Ishikawa (cell line): ENCODE measurements around the gene TBC1D22A.

Experiments used
- CEBPB ChIP-seq: IDR thresholded peaks from 2 replicates; pipeline ENCODE4 v1.6.1; 2012
- CREB1 ChIP-seq: IDR thresholded peaks from 2 replicates; pipeline ENCODE4 v1.6.1; 2012; ENCODE audit warnings: low read depth
- EGR1 ChIP-seq: IDR thresholded peaks from 2 replicates; pipeline ENCODE4 v1.6.1; 2012
- EP300 ChIP-seq: IDR thresholded peaks from 2 replicates; pipeline ENCODE4 v1.6.1; 2012; ENCODE audit warnings: borderline replicate concordance
- FOXM1 ChIP-seq: IDR thresholded peaks from 2 replicates; pipeline ENCODE4 v1.6.1; 2012; ENCODE audit warnings: low read depth, borderline replicate concordance
- MAX ChIP-seq: IDR thresholded peaks from 2 replicates; pipeline ENCODE4 v1.6.1; 2012
- NFIC ChIP-seq: IDR thresholded peaks from 2 replicates; pipeline ENCODE4 v1.6.1; 2012
- RAD21 ChIP-seq: IDR thresholded peaks from 2 replicates; pipeline ENCODE4 v1.6.1; 2012; ENCODE audit warnings: low read depth
- TAF1 ChIP-seq: IDR thresholded peaks from 2 replicates; pipeline ENCODE4 v1.6.1; 2012; ENCODE audit warnings: low read depth, mild to moderate bottlenecking
- TCF12 ChIP-seq: IDR thresholded peaks from 2 replicates; pipeline ENCODE4 v1.6.1; 2012; ENCODE audit warnings: low read depth
- TEAD4 ChIP-seq: IDR thresholded peaks from 2 replicates; pipeline ENCODE4 v1.6.1; 2012
- YY1 ChIP-seq: IDR thresholded peaks from 2 replicates; pipeline ENCODE4 v1.6.1; 2012; ENCODE audit warnings: low read depth
- ZBTB7A ChIP-seq: IDR thresholded peaks from 2 replicates; pipeline ENCODE4 v1.6.1; 2012; ENCODE audit warnings: low read depth
- TF ChIP-seq, protein P1 (sequence below): IDR thresholded peaks from 2 replicates; pipeline ENCODE4 v1.6.1; 2012; ENCODE audit warnings: low read depth, mild to moderate bottlenecking
- TF ChIP-seq, protein P2 (sequence below): IDR thresholded peaks from 2 replicates; pipeline ENCODE4 v1.6.1; 2012

The TBC1D22A gene

DNA sequence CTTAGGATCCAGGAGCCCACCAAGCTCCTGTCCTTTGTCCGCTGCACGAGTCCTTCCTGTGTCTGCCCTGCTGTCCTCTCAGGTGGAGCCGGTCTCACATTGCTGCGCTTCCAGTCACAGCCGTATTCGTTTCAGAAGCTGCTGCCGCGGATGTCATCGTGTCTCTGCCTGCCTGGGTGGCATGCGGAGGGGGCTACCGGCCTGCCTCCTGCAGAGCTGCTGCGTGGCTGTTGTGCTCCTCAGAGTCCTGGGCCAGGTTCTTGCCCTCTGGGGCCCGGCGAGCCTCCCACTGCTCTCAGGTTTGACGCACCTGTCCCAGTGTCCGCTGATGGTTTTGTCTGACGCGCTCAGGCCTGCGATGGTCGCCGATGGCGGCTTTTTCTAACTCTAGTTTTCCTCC lies 254.2 kb downstream of the TBC1D22A start:
- TF ChIP-seq CREB1, result no peak

DNA sequence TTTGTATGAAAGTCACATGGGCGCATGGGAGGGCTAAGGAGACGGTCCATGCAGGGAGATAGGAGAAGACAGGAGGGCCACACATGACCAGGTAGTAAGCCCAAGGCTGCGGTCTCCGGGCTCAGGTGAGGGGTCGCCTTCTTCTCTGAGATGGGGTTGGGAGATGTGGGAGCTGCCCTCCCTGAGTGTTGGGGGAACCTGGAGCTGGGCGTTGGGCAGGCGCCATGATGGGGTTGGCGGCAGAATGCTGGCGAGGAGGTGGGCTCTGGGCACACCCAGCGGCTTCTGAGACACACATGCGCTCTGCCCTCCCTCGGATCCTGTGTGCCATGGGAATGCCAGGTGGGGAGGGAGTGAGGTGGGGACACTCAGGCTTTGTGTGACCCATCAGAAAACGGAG lies 254.8 kb downstream of the TBC1D22A start:
- TF ChIP-seq MAX, result no peak
- no peak for TF ChIP-seq RAD21
- no peak for TF ChIP-seq TAF1
- no peak for TF ChIP-seq CEBPB
- no peak for TF ChIP-seq ZBTB7A
- no peak for TF ChIP-seq TEAD4
- TF ChIP-seq EP300, result no peak
- no peak for TF ChIP-seq EGR1
- TF ChIP-seq NFIC, result no peak
- no peak for TF ChIP-seq YY1
- TF ChIP-seq FOXM1, result no peak
- TF ChIP-seq, protein P1, sequence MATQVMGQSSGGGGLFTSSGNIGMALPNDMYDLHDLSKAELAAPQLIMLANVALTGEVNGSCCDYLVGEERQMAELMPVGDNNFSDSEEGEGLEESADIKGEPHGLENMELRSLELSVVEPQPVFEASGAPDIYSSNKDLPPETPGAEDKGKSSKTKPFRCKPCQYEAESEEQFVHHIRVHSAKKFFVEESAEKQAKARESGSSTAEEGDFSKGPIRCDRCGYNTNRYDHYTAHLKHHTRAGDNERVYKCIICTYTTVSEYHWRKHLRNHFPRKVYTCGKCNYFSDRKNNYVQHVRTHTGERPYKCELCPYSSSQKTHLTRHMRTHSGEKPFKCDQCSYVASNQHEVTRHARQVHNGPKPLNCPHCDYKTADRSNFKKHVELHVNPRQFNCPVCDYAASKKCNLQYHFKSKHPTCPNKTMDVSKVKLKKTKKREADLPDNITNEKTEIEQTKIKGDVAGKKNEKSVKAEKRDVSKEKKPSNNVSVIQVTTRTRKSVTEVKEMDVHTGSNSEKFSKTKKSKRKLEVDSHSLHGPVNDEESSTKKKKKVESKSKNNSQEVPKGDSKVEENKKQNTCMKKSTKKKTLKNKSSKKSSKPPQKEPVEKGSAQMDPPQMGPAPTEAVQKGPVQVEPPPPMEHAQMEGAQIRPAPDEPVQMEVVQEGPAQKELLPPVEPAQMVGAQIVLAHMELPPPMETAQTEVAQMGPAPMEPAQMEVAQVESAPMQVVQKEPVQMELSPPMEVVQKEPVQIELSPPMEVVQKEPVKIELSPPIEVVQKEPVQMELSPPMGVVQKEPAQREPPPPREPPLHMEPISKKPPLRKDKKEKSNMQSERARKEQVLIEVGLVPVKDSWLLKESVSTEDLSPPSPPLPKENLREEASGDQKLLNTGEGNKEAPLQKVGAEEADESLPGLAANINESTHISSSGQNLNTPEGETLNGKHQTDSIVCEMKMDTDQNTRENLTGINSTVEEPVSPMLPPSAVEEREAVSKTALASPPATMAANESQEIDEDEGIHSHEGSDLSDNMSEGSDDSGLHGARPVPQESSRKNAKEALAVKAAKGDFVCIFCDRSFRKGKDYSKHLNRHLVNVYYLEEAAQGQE, result no peak
- no peak for TF ChIP-seq TCF12
- no peak for TF ChIP-seq CREB1
- TF ChIP-seq, protein P2, sequence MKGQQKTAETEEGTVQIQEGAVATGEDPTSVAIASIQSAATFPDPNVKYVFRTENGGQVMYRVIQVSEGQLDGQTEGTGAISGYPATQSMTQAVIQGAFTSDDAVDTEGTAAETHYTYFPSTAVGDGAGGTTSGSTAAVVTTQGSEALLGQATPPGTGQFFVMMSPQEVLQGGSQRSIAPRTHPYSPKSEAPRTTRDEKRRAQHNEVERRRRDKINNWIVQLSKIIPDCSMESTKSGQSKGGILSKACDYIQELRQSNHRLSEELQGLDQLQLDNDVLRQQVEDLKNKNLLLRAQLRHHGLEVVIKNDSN, result no peak

DNA sequence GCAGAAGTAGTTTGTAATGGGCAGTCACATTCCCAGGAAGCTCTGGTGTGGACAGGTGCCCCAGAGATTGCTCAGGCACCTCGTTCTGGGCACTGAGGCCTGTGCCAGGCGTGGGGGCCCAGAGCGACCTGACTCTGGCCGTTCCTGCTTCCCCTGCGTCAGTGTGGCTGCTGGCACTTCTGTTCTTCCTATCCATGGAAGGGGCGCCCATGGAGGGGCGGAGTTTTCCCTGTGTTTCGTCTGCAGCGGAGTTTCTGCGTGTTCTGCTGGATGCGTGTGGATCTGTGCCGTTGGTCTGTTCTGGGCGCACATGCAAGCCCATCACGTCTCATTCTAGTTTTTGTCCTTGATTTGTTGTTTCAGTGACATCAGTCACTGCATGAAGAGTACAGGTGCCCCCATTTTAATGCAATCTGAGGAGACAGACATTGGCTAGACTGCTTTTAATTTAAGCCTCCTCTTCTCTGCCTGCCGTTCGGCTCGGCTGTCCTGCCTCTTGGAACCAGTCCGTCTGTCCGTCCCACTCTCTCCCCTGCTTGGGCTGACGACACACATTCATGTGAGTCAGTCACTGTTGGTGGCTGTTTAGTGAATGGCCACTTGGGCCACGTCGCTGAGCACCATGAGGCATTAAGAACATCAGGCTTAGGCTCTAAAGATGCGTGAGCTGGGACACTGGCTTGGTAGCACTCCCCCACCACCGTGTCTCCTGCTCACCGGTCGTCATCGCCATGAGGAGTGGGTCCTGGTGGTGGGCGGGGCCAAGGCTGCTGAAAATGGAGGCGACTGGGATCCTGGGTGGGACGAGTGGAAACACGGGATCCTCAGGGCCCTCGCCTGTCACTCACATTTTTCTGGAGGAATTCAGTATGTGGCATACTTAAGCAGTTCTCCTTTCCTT lies 255.8 kb downstream of the TBC1D22A start:
- TF ChIP-seq, protein P1, result no peak
- TF ChIP-seq FOXM1 (no peak), EGR1 (no peak), ZBTB7A (no peak), TAF1 (no peak), TCF12 (no peak), EP300 (no peak), TEAD4 (no peak), MAX (no peak), NFIC (no peak)
- TF ChIP-seq, protein P2, result no peak

- TF ChIP-seq TEAD4 (no peak), YY1 (no peak), EGR1 (no peak), MAX (no peak), CEBPB (no peak), ZBTB7A (no peak), NFIC (no peak), CREB1 (no peak), EP300 (no peak)
- TF ChIP-seq, protein P2, result no peak
Measured at GRCh38 chr22:47019012-47019790, 256.8 kb downstream of the TBC1D22A start.

- TF ChIP-seq CREB1 (no peak), YY1 (no peak), TEAD4 (no peak), ZBTB7A (no peak), CEBPB (no peak), NFIC (no peak), TCF12 (no peak), RAD21 (no peak), EP300 (no peak), FOXM1 (no peak), MAX (no peak), EGR1 (no peak), TAF1 (no peak)
- TF ChIP-seq, protein P2, result no peak
- TF ChIP-seq, protein P1, result no peak
Measured at GRCh38 chr22:47020166-47020565, 257.7 kb downstream of the TBC1D22A start.
